ENCODE results near the gene DDIT4L. TPM values are rescaled to one million over a fixed set of nuclear protein-coding genes. Genes with fewer than 3 reads are reported as not detected.
A peak's percentile ranks its signal among the peaks of the same experiment; 100 is the strongest.

Gene DDIT4L, protein sequence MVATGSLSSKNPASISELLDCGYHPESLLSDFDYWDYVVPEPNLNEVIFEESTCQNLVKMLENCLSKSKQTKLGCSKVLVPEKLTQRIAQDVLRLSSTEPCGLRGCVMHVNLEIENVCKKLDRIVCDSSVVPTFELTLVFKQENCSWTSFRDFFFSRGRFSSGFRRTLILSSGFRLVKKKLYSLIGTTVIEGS
- total RNA-seq = under 1 TPM in 1 of 4 donors, not detected in 3; 0.35 TPM

DNA sequence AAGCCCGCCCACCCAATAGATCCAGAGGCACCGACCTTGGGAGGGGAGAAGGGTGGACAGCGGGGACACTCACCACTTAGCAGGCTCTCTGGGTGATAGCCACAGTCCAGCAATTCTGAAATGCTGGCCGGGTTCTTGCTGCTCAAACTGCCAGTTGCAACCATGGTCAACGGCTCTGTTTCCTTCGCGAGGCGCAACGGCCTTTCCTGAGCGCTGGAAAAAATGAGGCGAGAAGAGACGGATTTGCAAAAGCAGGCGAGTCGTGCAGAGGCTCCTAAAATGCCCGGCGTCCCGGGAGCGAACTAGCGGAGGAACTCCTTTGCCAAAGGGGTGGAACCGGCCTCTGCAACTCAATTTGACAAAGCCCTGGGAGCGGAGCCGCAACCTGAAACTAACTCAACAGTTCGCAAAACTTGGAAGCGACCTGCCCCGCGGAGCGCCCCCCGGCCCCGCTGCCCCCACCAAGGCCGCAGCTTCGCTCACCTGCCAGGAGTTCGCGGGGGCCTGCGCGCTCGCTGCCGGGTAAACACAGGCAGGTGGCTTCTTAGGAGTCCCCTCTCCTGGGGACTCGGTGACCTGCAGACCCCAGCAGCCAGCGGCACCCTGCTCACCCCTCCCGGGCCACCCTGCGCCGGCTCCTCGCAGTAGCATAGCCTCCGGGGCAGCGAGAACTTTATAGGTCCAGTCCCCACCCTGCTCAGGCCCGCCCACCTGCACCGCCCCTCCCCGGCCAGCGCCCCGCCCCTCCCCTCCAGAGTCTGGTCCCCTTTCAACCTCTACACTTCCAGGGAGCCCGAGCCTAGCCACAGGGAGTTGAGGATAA is at the start of gene DDIT4L:
Gene DDIT4L, minus strand, starts transcription at position 649 of the 823 bp plus-strand sequence. Its CDS starts 485 bp downstream, at position 164.
- Histone ChIP-seq H3K36me3 (no peaks in the 10 kb centered on the region), H3K9me3 (no peaks in the 10 kb centered on the region), H3K27me3 (no peaks in the 10 kb centered on the region), H3K4me3 (peak within 1 kb of the TSS; percentile 37 to 67 (median 50)), H3K4me1 (peaks cover 0 to 20% (median 3%) of the 10 kb centered on the region in 4 donors), H3K27ac (no peak within 1 kb of the TSS)
- no peak for TF ChIP-seq CTCF (IDR thresholded peaks at IDR 0.05)
- TF ChIP-seq POLR2A (IDR thresholded peaks at IDR 0.05) = no peak
- DNase-seq = peak in 2 of 3 donors; percentile 47 to 48

- DNase-seq = no peak
- TF ChIP-seq POLR2A (IDR thresholded peaks at IDR 0.05) (no peak), CTCF (IDR thresholded peaks at IDR 0.05) (no peak)
- Histone ChIP-seq H3K9me3 (peaks cover 0 to 3% (median 0%) of the 10 kb centered on the region in 4 donors), H3K27me3 (no peaks in the 10 kb centered on the region), H3K4me3 (no peak overlapping the region), H3K27ac (no peak overlapping the region), H3K36me3 (no peaks in the 10 kb centered on the region), H3K4me1 (no peaks in the 10 kb centered on the region)
Observed at GRCh38 chr4:100240008-100240407, 49.7 kb upstream of the DDIT4L start.

DNA sequence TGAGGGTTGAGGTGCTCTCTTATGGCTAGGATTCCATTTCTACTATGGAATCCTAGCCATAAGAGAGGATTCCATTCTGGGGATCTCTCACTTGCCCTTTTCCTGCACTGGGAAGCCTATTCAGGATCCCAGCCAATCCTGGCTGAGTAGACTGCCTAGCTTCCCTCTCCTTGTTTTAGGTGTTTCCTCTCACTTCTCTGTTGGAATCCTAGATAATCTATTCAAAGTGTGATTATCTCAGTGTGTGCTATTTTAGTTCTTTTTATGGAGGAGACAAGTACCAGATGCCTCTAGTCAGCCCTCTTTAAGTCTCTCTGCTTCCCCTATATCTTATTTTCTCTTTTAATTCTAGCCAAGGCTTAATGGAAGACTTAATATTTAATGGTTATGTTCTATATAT is 34.5 kb upstream of the DDIT4L start:
- no peaks in the 10 kb centered on the region for H3K4me1 ChIP-seq
- peaks cover 0 to 9% (median 0%) of the 10 kb centered on the region in 4 donors for H3K9me3 ChIP-seq
- no peak for TF ChIP-seq POLR2A (IDR thresholded peaks at IDR 0.05)
- no peak for TF ChIP-seq CTCF (IDR thresholded peaks at IDR 0.05)
- no peaks in the 10 kb centered on the region for H3K27me3 ChIP-seq
- no peaks in the 10 kb centered on the region for H3K36me3 ChIP-seq
- no peak overlapping the region for H3K4me3 ChIP-seq
- DNase-seq = no peak
- no peak overlapping the region for H3K27ac ChIP-seq

- Histone ChIP-seq H3K9me3 (peaks cover 0 to 9% (median 0%) of the 10 kb centered on the region in 4 donors), H3K4me1 (no peaks in the 10 kb centered on the region), H3K4me3 (no peak overlapping the region), H3K27ac (no peak overlapping the region), H3K27me3 (no peaks in the 10 kb centered on the region), H3K36me3 (no peaks in the 10 kb centered on the region)
- DNase-seq = no peak
- no peak for TF ChIP-seq CTCF (IDR thresholded peaks at IDR 0.05)
- TF ChIP-seq POLR2A (IDR thresholded peaks at IDR 0.05) = no peak
Observed at GRCh38 chr4:100224160-100224559, 33.9 kb upstream of the DDIT4L start.

- Histone ChIP-seq H3K36me3 (no peaks in the 10 kb centered on the region), H3K27ac (no peak overlapping the region), H3K4me3 (no peak overlapping the region), H3K4me1 (no peaks in the 10 kb centered on the region), H3K9me3 (no peaks in the 10 kb centered on the region), H3K27me3 (no peaks in the 10 kb centered on the region)
- TF ChIP-seq POLR2A (IDR thresholded peaks at IDR 0.05) = no peak
- no peak for TF ChIP-seq CTCF (IDR thresholded peaks at IDR 0.05)
- DNase-seq = no peak
Observed at GRCh38 chr4:100208964-100209363, 18.7 kb upstream of the DDIT4L start.

All from Peyer's patch (tissue), 4 donors.